ENCODE data around the gene DCTN3. TPM values are rescaled to one million over a fixed set of nuclear protein-coding genes. Genes with fewer than 3 reads are reported as not detected.

The DCTN3 gene
- total and polyA plus RNA-seq, 2 donors (not counting 3 experiments of a cell fraction or from before 2014, with no cell fraction given), result 91.0 to 170 TPM

DNA sequence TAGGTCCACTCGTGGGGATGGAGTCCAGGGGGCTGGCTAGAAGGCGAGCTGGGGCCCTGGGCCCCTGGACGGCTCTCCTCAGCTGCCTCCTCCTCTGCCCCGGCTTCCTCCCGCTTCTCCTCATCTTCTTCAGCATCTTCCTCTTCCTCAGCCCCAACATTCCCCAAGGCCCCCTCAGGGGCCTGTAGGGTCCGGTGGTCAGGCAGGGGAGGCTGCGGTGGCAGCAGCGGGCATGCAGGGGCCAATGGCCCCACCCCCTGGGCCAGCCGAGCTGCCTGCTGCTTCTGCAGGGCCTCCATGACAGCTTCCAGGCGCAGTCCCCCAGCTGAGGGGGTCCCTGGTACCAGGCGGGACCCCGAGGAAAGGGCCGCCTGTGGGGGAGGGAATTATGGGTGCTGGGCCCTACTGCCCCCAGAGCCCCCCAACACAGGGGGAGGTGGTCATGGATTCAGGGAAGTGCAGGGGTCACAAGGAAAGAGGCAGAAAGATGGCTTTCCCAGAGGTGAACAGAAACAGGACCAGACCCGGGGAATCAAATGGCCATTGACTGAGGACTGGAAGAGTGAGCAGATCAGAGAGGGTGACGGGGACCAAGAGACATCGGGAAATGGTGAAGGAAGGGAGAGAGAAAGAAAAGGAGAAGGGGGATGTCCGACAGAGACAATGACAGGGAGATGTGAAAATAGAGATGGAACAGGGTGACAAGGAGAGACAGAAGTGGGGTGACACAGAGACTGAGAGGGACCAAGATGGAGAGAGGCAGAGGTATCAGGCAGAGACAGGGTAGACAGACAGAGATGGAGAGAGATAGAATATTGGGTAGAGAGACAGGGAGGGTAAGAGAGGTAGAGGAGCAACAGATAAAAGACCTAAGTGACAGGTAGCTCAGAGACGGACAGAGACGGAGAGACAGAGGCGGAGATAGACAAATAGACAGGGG is 7.7 kb upstream of the DCTN3 start:
- peaks cover 71 to 82% of the 10 kb centered on the region in 2 experiments for H3K27me3 ChIP-seq (ENCODE audit: control insufficient read depth in 2 of 2, insufficient read depth in 2 of 2, low read length in 2 of 2)
- no peak overlapping the region for H3K4me3 ChIP-seq (replicated peaks in 1 of 3; ENCODE audit: insufficient read depth in 1 of 3, low read depth in 1 of 3, low read length in 3 of 3)
- H3K9me1 ChIP-seq (replicated peaks; ENCODE audit: control insufficient read depth, extremely low read depth, insufficient read depth, low read length), result no peaks in the 10 kb centered on the region
- intact Hi-C loops (cut with micrococcal nuclease) (no loop called here), dilution Hi-C loops (cut with MboI; ENCODE audit: extremely low pct_ligation_motif_present, low sequenced_read_pairs) (no loop called here)
- CTCF ChIA-PET, result interaction anchor here (1.0 kb wide), 1 partner anchor 14 kb away, joined by 3 read pairs; no protein-coding TSS in a partner anchor
- BruUV-seq (replicated peaks), result no TSS peak
- no peaks in the 10 kb centered on the region for H3K79me2 ChIP-seq (ENCODE audit: control insufficient read depth, insufficient read depth, low read length)
- TF ChIP-seq, protein P1, sequence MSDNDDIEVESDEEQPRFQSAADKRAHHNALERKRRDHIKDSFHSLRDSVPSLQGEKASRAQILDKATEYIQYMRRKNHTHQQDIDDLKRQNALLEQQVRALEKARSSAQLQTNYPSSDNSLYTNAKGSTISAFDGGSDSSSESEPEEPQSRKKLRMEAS (IDR thresholded peaks at IDR 0.05; ENCODE audit: insufficient read depth, insufficient read length), result no peak
- TF ChIP-seq JUN (IDR thresholded peaks at IDR 0.05; ENCODE audit: borderline replicate concordance, insufficient read depth, insufficient read length, low read depth) (no peak), MYC (IDR thresholded peaks at IDR 0.05; ENCODE audit: low read depth, low read length) (no peak), POLR2AphosphoS5 (IDR thresholded peaks at IDR 0.05; ENCODE audit: insufficient read depth, low read depth, low read length) (no peak), POLR2A (IDR thresholded peaks at IDR 0.05; ENCODE audit: low read depth, low read length) (no peak), EZH2 (IDR thresholded peaks at IDR 0.05; ENCODE audit: borderline replicate concordance, low read depth, low read length, severe bottlenecking) (no peak), FOS (IDR thresholded peaks at IDR 0.05; ENCODE audit: borderline replicate concordance, insufficient read depth, low read length) (no peak), GATA2 (IDR thresholded peaks at IDR 0.05; ENCODE audit: insufficient read depth, insufficient read length, low read depth, low read length) (no peak)
- TF ChIP-seq, protein P2, sequence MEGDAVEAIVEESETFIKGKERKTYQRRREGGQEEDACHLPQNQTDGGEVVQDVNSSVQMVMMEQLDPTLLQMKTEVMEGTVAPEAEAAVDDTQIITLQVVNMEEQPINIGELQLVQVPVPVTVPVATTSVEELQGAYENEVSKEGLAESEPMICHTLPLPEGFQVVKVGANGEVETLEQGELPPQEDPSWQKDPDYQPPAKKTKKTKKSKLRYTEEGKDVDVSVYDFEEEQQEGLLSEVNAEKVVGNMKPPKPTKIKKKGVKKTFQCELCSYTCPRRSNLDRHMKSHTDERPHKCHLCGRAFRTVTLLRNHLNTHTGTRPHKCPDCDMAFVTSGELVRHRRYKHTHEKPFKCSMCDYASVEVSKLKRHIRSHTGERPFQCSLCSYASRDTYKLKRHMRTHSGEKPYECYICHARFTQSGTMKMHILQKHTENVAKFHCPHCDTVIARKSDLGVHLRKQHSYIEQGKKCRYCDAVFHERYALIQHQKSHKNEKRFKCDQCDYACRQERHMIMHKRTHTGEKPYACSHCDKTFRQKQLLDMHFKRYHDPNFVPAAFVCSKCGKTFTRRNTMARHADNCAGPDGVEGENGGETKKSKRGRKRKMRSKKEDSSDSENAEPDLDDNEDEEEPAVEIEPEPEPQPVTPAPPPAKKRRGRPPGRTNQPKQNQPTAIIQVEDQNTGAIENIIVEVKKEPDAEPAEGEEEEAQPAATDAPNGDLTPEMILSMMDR (IDR thresholded peaks at IDR 0.05; ENCODE audit: extremely low read depth in 1 of 2, insufficient read depth in 1 of 2, low read depth in 1 of 2, low read length in 2 of 2), result no peak
- DNase-seq (ENCODE audit: low read depth, low spot score), result no peak
- H4K20me1 ChIP-seq (replicated peaks; ENCODE audit: control insufficient read depth, extremely low read depth, insufficient read depth, low read length), result no peaks in the 10 kb centered on the region
- H3K4me2 ChIP-seq (ENCODE audit: insufficient read depth, low read length), result no peak overlapping the region
- no peaks in the 10 kb centered on the region for H3K9me3 ChIP-seq (replicated peaks; ENCODE audit: control insufficient read depth, insufficient read depth, low read length)
- no peak overlapping the region for H3K9ac ChIP-seq (replicated peaks; ENCODE audit: extremely low read depth, insufficient read depth, low read length)
- FAIRE-seq, result no peak
- H3K4me1 ChIP-seq (ENCODE audit: control insufficient read depth, extremely low read depth, insufficient read depth, low read length), result peaks cover 7% of the 10 kb centered on the region
- H3K36me3 ChIP-seq (ENCODE audit: control insufficient read depth in 2 of 2, extremely low read depth in 1 of 2, insufficient read depth in 2 of 2, low read length in 2 of 2), result no peaks in the 10 kb centered on the region
- H3K27ac ChIP-seq (ENCODE audit: insufficient read depth, low read depth, low read length), result no peak overlapping the region
- POLR2A ChIA-PET, result no interaction called here
- H2AFZ ChIP-seq (ENCODE audit: low read depth, low read length), result no peak overlapping the region
